GM12873 (cell line): ENCODE measurements around the gene ZNF385C.

Source experiments
- CTCF ChIP-seq: IDR thresholded peaks from 2 replicates; pipeline ENCODE4 v1.5.1; 2012; ENCODE audit warnings: low read depth, mild to moderate bottlenecking, moderate library complexity, low read length, control low read depth; ENCODE audit not compliant: insufficient read depth; ENCODE audit errors: missing control alignments

ZNF385C gene

GRCh38 chr17:42025191-42025579 is 73.1 kb downstream of the ZNF385C start:
- TF ChIP-seq CTCF: no peak

DNA sequence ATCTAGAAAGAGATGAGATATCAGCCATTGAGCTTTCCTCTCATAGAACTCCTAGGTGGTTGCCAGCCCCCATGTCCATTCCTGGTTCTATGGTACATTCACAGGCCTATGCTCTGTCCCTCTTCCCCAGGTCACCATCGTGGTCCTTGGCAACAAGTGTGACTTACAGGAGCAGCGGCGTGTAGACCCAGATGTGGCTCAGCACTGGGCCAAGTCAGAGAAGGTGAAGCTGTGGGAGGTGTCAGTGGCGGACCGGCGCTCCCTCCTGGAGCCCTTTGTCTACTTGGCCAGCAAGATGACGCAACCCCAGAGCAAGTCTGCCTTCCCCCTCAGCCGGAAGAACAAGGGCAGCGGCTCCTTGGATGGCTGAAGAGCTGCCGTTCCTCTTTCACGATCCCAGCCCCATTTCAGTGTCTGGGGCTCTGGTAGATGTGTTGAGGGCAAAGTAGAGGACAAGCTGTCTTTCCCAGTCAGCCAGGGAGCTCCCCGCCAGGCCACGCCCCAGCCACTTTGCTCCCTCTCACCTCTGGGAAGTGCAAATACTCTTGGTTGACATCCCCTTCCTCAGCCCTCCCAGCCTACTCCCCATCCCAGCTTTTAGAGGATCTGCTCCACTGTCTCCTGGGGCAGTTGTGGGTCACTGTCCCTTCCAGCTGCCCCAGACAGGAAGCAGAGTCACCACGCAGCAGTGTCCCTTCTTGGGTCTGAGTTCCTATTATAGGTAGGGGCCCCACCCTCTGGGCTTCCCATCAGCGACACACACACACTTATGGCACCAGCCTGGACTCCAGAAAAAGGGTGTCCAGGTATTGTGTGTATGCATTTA is 74.5 kb downstream of the ZNF385C start:
- no peak for TF ChIP-seq CTCF

DNA sequence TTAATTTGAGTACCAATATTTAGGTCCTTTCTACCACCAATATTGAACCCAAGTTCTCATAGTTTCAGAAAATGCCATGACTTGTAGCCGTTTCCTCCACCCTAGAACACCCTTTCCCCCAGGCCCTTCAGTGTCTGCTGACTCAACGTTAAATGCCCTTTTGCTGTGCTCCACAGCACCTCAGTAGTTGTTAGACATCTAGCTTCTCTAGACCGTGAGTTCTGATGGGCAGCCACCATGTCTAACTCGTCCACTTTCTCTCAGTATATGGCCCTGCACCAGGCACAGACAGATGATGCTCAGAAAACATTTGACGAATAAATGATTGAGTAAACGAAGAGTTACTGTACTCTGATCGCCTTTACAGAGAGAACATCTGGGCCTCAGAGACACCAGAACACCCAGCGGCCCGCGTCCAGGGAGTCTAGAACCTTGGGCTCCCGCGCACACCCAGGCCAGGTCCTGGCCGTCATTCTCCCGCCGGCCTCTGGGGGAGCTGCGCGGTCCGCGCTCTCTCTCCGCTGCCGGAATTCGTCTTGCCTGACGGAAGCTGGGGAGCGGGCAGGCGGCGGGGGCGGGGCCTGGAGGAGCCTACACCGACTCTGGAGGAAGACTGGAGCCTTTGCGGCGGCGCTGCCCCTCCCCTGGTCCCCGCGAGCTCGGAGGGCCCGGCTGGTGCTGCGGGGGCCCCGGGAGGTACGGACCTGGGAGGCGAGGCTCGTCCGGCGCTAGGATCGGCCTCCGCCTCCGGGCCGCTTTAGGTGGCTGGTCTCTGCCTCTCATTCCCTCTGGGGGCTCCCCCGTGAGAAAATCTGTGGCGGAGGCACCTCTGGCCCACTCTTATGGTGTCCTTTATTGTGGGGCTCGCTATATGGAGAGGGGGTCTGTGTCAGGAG is 78.5 kb downstream of the ZNF385C start, which contains the start of gene NKIRAS2:
Gene NKIRAS2, plus strand, starts transcription at position 582 of the 896 bp plus-strand sequence. CDS start 1,488 bp downstream, outside the sequence.
- TF ChIP-seq CTCF: peak; percentile 89

DNA sequence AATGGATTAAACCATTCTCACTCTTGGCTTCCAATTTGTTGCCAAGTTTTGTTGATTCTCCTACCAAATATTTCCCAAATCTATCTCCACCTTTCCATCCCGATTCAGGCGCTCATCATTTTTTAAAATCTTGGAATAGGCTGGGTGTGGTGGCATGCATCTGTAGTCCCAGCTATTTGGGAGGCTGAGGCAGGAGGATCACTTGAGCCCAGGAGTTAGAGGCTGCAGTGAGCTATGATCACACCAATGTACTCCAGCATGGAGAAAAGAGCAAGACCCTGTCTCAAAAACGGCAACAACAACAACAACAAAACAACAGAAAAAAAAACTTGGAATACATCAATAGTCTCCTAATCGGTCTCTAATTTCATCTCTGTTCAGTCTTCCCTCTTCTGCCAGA is 79.3 kb downstream of the ZNF385C start:
- no peak for TF ChIP-seq CTCF

DNA sequence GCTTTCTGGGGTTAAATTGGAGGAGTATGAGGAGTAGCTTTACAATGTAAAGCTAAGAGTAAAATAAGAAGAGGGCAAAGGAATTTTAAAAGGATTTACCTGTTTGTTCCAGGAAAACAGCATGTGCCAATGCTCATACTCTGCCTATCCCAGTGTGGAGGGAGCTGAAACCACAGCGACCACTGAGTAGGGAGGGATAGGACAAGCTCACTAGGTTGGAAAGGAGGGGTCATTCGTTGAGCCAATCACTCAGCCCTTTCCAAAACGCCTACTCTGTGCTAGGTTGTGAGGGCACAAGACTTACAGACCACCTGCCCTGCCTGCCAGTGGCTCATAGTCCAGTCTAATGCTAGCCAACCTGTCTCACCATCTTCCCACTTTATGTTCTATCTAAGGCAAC is 79.9 kb downstream of the ZNF385C start:
- no peak for TF ChIP-seq CTCF

- no peak for TF ChIP-seq CTCF
These were observed 80.4 kb downstream of the ZNF385C start for GRCh38 chr17:42017866-42018200.
